Measurements from ENCODE around the gene TRIM39.

TRIM39 gene

DNA sequence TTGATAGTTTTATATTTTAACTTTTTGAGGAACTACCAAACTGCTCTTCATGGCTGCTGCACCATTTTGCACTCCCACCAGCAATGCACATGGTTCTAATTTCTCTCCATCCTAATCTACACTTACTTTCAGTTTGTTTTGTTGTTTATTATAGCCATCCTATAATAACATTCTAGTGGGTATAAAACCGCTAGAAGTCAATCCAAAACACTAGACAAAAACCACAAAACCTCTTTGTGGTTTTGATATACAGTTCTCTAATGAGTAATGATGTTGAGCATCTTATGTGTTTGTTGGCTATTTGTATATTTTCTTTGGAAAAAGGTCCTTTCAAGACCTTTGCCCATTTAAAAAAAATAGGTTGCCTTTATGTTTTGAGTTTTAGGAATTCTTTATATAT, 23.8 kb downstream of the TRIM39 start:
- Histone ChIP-seq H3K4me1 (ENCODE audit: insufficient read depth, poor library complexity, severe bottlenecking) (no peaks in the 10 kb centered on the region), H3K4me3 (ENCODE audit: severe bottlenecking) (no peak overlapping the region), H3K9me3 (ENCODE audit: severe bottlenecking) (no peaks in the 10 kb centered on the region), H3K36me3 (ENCODE audit: low read depth) (peaks cover 14% of the 10 kb centered on the region; the same call in 1 of the 2 replicates), H3K27ac (ENCODE audit: poor library complexity, severe bottlenecking) (no peak overlapping the region), H3K27me3 (ENCODE audit: insufficient read depth, poor library complexity, severe bottlenecking) (no peaks in the 10 kb centered on the region)
- TF ChIP-seq, protein P1, sequence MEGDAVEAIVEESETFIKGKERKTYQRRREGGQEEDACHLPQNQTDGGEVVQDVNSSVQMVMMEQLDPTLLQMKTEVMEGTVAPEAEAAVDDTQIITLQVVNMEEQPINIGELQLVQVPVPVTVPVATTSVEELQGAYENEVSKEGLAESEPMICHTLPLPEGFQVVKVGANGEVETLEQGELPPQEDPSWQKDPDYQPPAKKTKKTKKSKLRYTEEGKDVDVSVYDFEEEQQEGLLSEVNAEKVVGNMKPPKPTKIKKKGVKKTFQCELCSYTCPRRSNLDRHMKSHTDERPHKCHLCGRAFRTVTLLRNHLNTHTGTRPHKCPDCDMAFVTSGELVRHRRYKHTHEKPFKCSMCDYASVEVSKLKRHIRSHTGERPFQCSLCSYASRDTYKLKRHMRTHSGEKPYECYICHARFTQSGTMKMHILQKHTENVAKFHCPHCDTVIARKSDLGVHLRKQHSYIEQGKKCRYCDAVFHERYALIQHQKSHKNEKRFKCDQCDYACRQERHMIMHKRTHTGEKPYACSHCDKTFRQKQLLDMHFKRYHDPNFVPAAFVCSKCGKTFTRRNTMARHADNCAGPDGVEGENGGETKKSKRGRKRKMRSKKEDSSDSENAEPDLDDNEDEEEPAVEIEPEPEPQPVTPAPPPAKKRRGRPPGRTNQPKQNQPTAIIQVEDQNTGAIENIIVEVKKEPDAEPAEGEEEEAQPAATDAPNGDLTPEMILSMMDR (IDR thresholded peaks at IDR 0.05; ENCODE audit: poor library complexity, severe bottlenecking) = no peak
- no peak for DNase-seq (ENCODE audit: low spot score)
- ATAC-seq (ENCODE audit: low read depth) = no peak

DNA sequence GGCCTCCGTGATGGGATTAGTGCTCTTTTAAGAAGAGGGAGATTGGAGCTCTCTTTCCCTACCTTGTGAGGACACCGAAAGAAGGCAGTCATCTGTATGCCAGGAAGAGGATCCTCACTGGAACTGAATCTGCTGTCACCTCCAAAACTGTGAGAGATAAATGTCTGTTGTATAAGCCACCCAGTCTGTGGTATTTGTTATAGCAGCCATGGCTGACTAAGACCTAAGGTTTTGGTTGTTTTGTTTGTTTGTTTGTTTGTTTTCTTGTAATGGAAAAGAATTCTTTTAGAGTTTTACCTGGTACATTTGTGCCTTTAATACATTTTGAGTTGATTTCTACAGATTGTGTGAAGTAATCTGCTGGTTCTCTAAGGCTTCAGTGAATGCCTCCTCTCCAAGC, 25.8 kb downstream of the TRIM39 start:
- Histone ChIP-seq H3K27ac (ENCODE audit: poor library complexity, severe bottlenecking) (no peak overlapping the region), H3K9me3 (ENCODE audit: severe bottlenecking) (no peaks in the 10 kb centered on the region), H3K27me3 (ENCODE audit: insufficient read depth, poor library complexity, severe bottlenecking) (peaks cover 10% of the 10 kb centered on the region), H3K4me3 (ENCODE audit: severe bottlenecking) (no peak overlapping the region), H3K4me1 (ENCODE audit: insufficient read depth, poor library complexity, severe bottlenecking) (no peaks in the 10 kb centered on the region), H3K36me3 (ENCODE audit: low read depth) (no peaks in the 10 kb centered on the region)
- DNase-seq (ENCODE audit: low spot score) = no peak
- ATAC-seq (ENCODE audit: low read depth) = no peak
- TF ChIP-seq, protein P1 (IDR thresholded peaks at IDR 0.05; ENCODE audit: poor library complexity, severe bottlenecking) = no peak

DNA sequence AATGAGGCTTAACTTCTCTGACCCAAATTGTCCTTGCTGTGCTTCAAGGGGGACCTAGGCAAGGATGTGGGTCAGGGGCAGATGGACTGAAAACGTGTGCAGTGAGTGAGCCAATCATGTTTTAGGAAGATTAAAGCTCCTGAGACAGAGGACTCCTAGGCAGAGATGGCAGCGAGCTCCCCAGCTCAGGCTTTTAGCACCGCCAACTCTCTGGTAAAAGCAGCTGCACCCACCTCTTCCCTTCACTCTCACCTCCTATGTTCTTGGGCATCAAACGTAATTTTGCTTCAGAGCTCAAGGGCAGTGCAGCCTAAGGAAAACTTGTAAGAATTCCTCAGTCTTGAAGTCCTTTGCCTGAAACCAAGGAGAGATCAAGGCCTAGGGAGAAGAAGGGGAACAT, 28.6 kb downstream of the TRIM39 start:
- TF ChIP-seq, protein P1 (IDR thresholded peaks at IDR 0.05; ENCODE audit: poor library complexity, severe bottlenecking) = no peak
- Histone ChIP-seq H3K27me3 (ENCODE audit: insufficient read depth, poor library complexity, severe bottlenecking) (peaks cover 37% of the 10 kb centered on the region), H3K27ac (ENCODE audit: poor library complexity, severe bottlenecking) (no peak overlapping the region), H3K4me3 (ENCODE audit: severe bottlenecking) (no peak overlapping the region), H3K4me1 (ENCODE audit: insufficient read depth, poor library complexity, severe bottlenecking) (no peaks in the 10 kb centered on the region), H3K9me3 (ENCODE audit: severe bottlenecking) (no peaks in the 10 kb centered on the region), H3K36me3 (ENCODE audit: low read depth) (no peaks in the 10 kb centered on the region)
- ATAC-seq (ENCODE audit: low read depth) (no peak), DNase-seq (ENCODE audit: low spot score) (no peak)

GRCh38 chr6:30356536-30356935, 29.8 kb downstream of the TRIM39 start:
- no peaks in the 10 kb centered on the region for H3K4me1 ChIP-seq (ENCODE audit: insufficient read depth, poor library complexity, severe bottlenecking)
- H3K9me3 ChIP-seq (ENCODE audit: severe bottlenecking) = no peaks in the 10 kb centered on the region
- no peak overlapping the region for H3K27ac ChIP-seq (ENCODE audit: poor library complexity, severe bottlenecking)
- H3K4me3 ChIP-seq (ENCODE audit: severe bottlenecking) = no peak overlapping the region
- ATAC-seq (ENCODE audit: low read depth) (no peak), DNase-seq (ENCODE audit: low spot score) (no peak)
- peaks cover 50% of the 10 kb centered on the region for H3K27me3 ChIP-seq (ENCODE audit: insufficient read depth, poor library complexity, severe bottlenecking)
- TF ChIP-seq, protein P1 (IDR thresholded peaks at IDR 0.05; ENCODE audit: poor library complexity, severe bottlenecking) = no peak
- H3K36me3 ChIP-seq (ENCODE audit: low read depth) = no peaks in the 10 kb centered on the region

- Histone ChIP-seq H3K27me3 (ENCODE audit: insufficient read depth, poor library complexity, severe bottlenecking) (peaks cover 62% of the 10 kb centered on the region), H3K4me1 (ENCODE audit: insufficient read depth, poor library complexity, severe bottlenecking) (no peaks in the 10 kb centered on the region), H3K9me3 (ENCODE audit: severe bottlenecking) (no peaks in the 10 kb centered on the region), H3K4me3 (ENCODE audit: severe bottlenecking) (peak overlapping the region; percentile 16), H3K27ac (ENCODE audit: poor library complexity, severe bottlenecking) (no peak overlapping the region), H3K36me3 (ENCODE audit: low read depth) (no peaks in the 10 kb centered on the region)
- TF ChIP-seq, protein P1 (IDR thresholded peaks at IDR 0.05; ENCODE audit: poor library complexity, severe bottlenecking) = peak; percentile 76
- ATAC-seq (ENCODE audit: low read depth) = peak; percentile 73
- DNase-seq (ENCODE audit: low spot score) = no peak
Observed at GRCh38 chr6:30357678-30358540, 31.2 kb downstream of the TRIM39 start.
